HEK293 (cell line): ENCODE data around the gene BIK.

ENCODE experiments used
- CTCF ChIA-PET: fragments of 350-600 bp; formaldehyde crosslinking; extraction: SDS; loops from one replicate; lab custom pipeline; 2021; ENCODE audit warnings: antibody characterized with exemption; lab: Yijun Ruan, JAX
- POLR2A ChIA-PET: fragments of 300-600 bp; formaldehyde crosslinking; extraction: SDS; loops from one replicate; lab custom pipeline; 2020; ENCODE audit warnings: antibody characterized with exemption, inconsistent platforms; lab: Yijun Ruan, JAX
- H3K27ac ChIP-seq: fragments of 200-500 bp; sonication (Bioruptor generic); 2 replicates; pipeline ENCODE4 v1.5.1; 2014; ENCODE audit warnings: low read depth, low read length, control low read depth, inconsistent platforms; ENCODE audit errors: extremely low read depth
- H3K36me3 ChIP-seq, 2 experiments: fragments of 200-500 bp in 1 of 2; sonication (Bioruptor generic) in 1 of 2; 1 replicate in 1 of 2; 2 replicates in 1 of 2; pipeline ENCODE4 v1.5.1; 2014 to 2017; ENCODE audit warnings: inconsistent platforms in 2 of 2, low read length in 2 of 2; ENCODE audit not compliant: control insufficient read depth in 2 of 2, insufficient read depth in 1 of 2
- H3K4me1 ChIP-seq: fragments of 200-500 bp; sonication (Bioruptor generic); 2 replicates; pipeline ENCODE4 v1.5.1; 2014; ENCODE audit warnings: mild to moderate bottlenecking, low read length, inconsistent platforms; ENCODE audit not compliant: control insufficient read depth, insufficient read depth
- H3K4me3 ChIP-seq: 2 replicates; pipeline ENCODE4 v1.5.1; 2011; ENCODE audit warnings: low read depth, mild to moderate bottlenecking, control low read depth, low read length, moderate library complexity
- H3K9me3 ChIP-seq: fragments of 200-500 bp; sonication (Bioruptor generic); 2 replicates; pipeline ENCODE4 v1.5.1; 2014; ENCODE audit warnings: low read depth, low read length, inconsistent platforms; ENCODE audit not compliant: control insufficient read depth, insufficient read depth
- GLI2 ChIP-seq: fragments of 450-650 bp; formaldehyde crosslinking; IDR thresholded peaks from 2 replicates; pipeline ENCODE4; 2017; ENCODE audit warnings: missing biosample characterization, missing genetic modification characterization, low read depth, borderline replicate concordance
- KLF1 ChIP-seq: fragments of 450-650 bp; formaldehyde crosslinking; IDR thresholded peaks from 2 replicates; pipeline ENCODE4 v1.5.1; 2016; ENCODE audit warnings: missing biosample characterization, missing genetic modification characterization
- KLF9 ChIP-seq: fragments of 450-650 bp; formaldehyde crosslinking; IDR thresholded peaks from 2 replicates; pipeline ENCODE4 v1.5.1; 2016; ENCODE audit warnings: missing biosample characterization, missing genetic modification characterization, low read depth
- TCF7L2 ChIP-seq: IDR thresholded peaks from 2 replicates; pipeline ENCODE4 v1.6.1; 2011; ENCODE audit warnings: low read depth, mild to moderate bottlenecking, inconsistent platforms, low read length, moderate library complexity, borderline replicate concordance
- YY1 ChIP-seq: fragments of 450-650 bp; formaldehyde crosslinking; IDR thresholded peaks from 2 replicates; pipeline ENCODE4 v1.5.1; 2018; ENCODE audit warnings: missing biosample characterization, missing genetic modification characterization
- ZBTB21 ChIP-seq: fragments of 450-650 bp; formaldehyde crosslinking; IDR thresholded peaks from 2 replicates; pipeline ENCODE4 v1.5.1; 2017; ENCODE audit warnings: missing biosample characterization, missing genetic modification characterization
- ZEB2 ChIP-seq: fragments of 450-650 bp; formaldehyde crosslinking; IDR thresholded peaks from 2 replicates; pipeline ENCODE4 v1.5.1; 2016; ENCODE audit warnings: missing biosample characterization, missing genetic modification characterization
- ZNF10 ChIP-seq: fragments of 450-650 bp; formaldehyde crosslinking; IDR thresholded peaks from 2 replicates; pipeline ENCODE4 v1.5.1; 2017; ENCODE audit warnings: missing biosample characterization, missing genetic modification characterization
- ZNF169 ChIP-seq: fragments of 450-650 bp; formaldehyde crosslinking; IDR thresholded peaks from 2 replicates; pipeline ENCODE4 v1.5.1; 2016; ENCODE audit warnings: missing biosample characterization, missing genetic modification characterization
- ZNF280D ChIP-seq: fragments of 450-650 bp; formaldehyde crosslinking; IDR thresholded peaks from 2 replicates; pipeline ENCODE4 v1.5.1; 2016; ENCODE audit warnings: missing biosample characterization, missing genetic modification characterization
- ZNF37A ChIP-seq: fragments of 450-650 bp; IDR thresholded peaks from 2 replicates; pipeline ENCODE4 v1.5.1; 2018; ENCODE audit warnings: missing biosample characterization, missing genetic modification characterization
- ZNF391 ChIP-seq: fragments of 450-650 bp; formaldehyde crosslinking; IDR thresholded peaks from 2 replicates; pipeline ENCODE4 v1.5.1; 2016; ENCODE audit warnings: low read depth, missing biosample characterization, missing genetic modification characterization, borderline replicate concordance
- ZNF529 ChIP-seq: fragments of 450-650 bp; formaldehyde crosslinking; IDR thresholded peaks from 2 replicates; pipeline ENCODE4 v1.5.1; 2017; ENCODE audit warnings: missing genetic modification characterization, missing biosample characterization; ENCODE audit not compliant: insufficient replicate concordance
- ZNF530 ChIP-seq: fragments of 450-650 bp; formaldehyde crosslinking; IDR thresholded peaks from 2 replicates; pipeline ENCODE4 v1.5.1; 2016; ENCODE audit warnings: low read depth, missing biosample characterization, missing genetic modification characterization
- ZNF555 ChIP-seq: fragments of 450-650 bp; formaldehyde crosslinking; conservative IDR thresholded peaks from 2 replicates; pipeline ENCODE4 v1.5.1; 2017; ENCODE audit warnings: missing biosample characterization, mild to moderate bottlenecking, missing genetic modification characterization, inconsistent platforms
- ZNF621 ChIP-seq: fragments of 450-650 bp; formaldehyde crosslinking; IDR thresholded peaks from 2 replicates; pipeline ENCODE4 v1.5.1; 2017; ENCODE audit warnings: missing biosample characterization, missing genetic modification characterization
- ZNF658 ChIP-seq: fragments of 450-650 bp; formaldehyde crosslinking; IDR thresholded peaks from 2 replicates; pipeline ENCODE4; 2016; ENCODE audit warnings: missing biosample characterization, missing genetic modification characterization
- ZNF670 ChIP-seq: fragments of 450-650 bp; formaldehyde crosslinking; IDR thresholded peaks from 2 replicates; pipeline ENCODE4 v1.5.1; 2016; ENCODE audit warnings: missing biosample characterization, missing genetic modification characterization, low read depth
- ZNF704 ChIP-seq: fragments of 450-650 bp; formaldehyde crosslinking; IDR thresholded peaks from 2 replicates; pipeline ENCODE4 v1.5.1; 2016; ENCODE audit warnings: missing biosample characterization, missing genetic modification characterization
- ZNF747 ChIP-seq: fragments of 450-650 bp; formaldehyde crosslinking; IDR thresholded peaks from 2 replicates; pipeline ENCODE4 v1.5.1; 2016; ENCODE audit warnings: missing biosample characterization, missing genetic modification characterization
- TF ChIP-seq, protein P1 (sequence below): fragments of 450-650 bp; formaldehyde crosslinking; IDR thresholded peaks from 2 replicates; pipeline ENCODE4 v1.5.1; 2016; ENCODE audit warnings: missing biosample characterization, missing genetic modification characterization
- TF ChIP-seq, protein P2 (sequence below): fragments of 450-650 bp; formaldehyde crosslinking; IDR thresholded peaks from 2 replicates; pipeline ENCODE4 v1.5.1; 2017; ENCODE audit warnings: missing biosample characterization, missing genetic modification characterization
- TF ChIP-seq, protein P3 (sequence below): sonication (generic); formaldehyde crosslinking; IDR thresholded peaks from 2 replicates; pipeline ENCODE4 v1.8.1; 2022; ENCODE audit warnings: mild to moderate bottlenecking, moderate library complexity, missing genetic modification reagents

Gene BIK

DNA sequence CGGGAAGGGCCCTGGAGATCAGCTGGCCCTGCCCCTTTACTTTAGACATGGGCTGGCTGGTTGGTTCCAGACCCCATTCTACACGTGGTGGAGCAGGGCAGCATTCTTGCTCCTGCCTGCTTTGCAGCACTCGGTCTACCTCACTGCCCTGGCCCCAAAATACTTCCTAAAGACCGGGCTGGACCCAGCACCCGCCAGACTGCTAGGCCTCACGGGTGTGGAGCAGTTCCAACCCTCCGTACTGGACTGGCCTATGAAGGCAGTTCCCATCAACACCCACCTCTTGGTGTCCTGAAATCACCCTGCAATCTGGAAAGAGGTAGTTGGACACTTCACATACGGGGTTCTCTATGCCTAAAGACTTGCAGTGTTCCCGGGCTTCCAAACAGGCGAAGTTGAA is 26.3 kb downstream of the BIK start:
- CTCF ChIA-PET, result interaction anchor here (0.7 to 1.7 kb wide), 7 partner anchors 10 to 269 kb away, joined by 3 to 6 read pairs (median 3); no protein-coding TSS in a partner anchor
- no peaks in the 10 kb centered on the region for H3K4me1 ChIP-seq
- TF ChIP-seq ZNF530 (tag by site-specific recombination), result no peak
- TF ChIP-seq ZNF658, result no peak
- TF ChIP-seq ZNF169 (tag by site-specific recombination), result no peak
- TF ChIP-seq ZNF555, result no peak
- no peak for TF ChIP-seq ZNF280D (tag by site-specific recombination)
- TF ChIP-seq ZNF529, result no peak
- no peak for TF ChIP-seq ZBTB21 (tag by site-specific recombination)
- no peak for TF ChIP-seq ZNF670 (tag by site-specific recombination)
- no peak for TF ChIP-seq GLI2
- TF ChIP-seq, protein P1, sequence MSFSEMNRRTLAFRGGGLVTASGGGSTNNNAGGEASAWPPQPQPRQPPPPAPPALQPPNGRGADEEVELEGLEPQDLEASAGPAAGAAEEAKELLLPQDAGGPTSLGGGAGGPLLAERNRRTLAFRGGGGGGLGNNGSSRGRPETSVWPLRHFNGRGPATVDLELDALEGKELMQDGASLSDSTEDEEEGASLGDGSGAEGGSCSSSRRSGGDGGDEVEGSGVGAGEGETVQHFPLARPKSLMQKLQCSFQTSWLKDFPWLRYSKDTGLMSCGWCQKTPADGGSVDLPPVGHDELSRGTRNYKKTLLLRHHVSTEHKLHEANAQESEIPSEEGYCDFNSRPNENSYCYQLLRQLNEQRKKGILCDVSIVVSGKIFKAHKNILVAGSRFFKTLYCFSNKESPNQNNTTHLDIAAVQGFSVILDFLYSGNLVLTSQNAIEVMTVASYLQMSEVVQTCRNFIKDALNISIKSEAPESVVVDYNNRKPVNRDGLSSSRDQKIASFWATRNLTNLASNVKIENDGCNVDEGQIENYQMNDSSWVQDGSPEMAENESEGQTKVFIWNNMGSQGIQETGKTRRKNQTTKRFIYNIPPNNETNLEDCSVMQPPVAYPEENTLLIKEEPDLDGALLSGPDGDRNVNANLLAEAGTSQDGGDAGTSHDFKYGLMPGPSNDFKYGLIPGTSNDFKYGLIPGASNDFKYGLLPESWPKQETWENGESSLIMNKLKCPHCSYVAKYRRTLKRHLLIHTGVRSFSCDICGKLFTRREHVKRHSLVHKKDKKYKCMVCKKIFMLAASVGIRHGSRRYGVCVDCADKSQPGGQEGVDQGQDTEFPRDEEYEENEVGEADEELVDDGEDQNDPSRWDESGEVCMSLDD (tag by site-specific recombination), result no peak
- TF ChIP-seq KLF1, result no peak
- TF ChIP-seq ZEB2 (tag by site-specific recombination), result no peak
- no peak for TF ChIP-seq ZNF747 (tag by site-specific recombination)
- TF ChIP-seq ZNF37A (tag by site-specific recombination), result no peak
- TF ChIP-seq ZNF391 (tag by site-specific recombination), result no peak
- TF ChIP-seq ZNF621 (tag by site-specific recombination), result no peak
- no peak for TF ChIP-seq ZNF10 (tag by site-specific recombination)
- H3K27ac ChIP-seq, result peak overlapping the region; percentile 40; the same call in 1 of the 2 replicates
- no peak overlapping the region for H3K4me3 ChIP-seq
- no peaks in the 10 kb centered on the region for H3K9me3 ChIP-seq
- POLR2A ChIA-PET, result no interaction called here
- peaks cover 53 to 95% of the 10 kb centered on the region in 2 experiments for H3K36me3 ChIP-seq

DNA sequence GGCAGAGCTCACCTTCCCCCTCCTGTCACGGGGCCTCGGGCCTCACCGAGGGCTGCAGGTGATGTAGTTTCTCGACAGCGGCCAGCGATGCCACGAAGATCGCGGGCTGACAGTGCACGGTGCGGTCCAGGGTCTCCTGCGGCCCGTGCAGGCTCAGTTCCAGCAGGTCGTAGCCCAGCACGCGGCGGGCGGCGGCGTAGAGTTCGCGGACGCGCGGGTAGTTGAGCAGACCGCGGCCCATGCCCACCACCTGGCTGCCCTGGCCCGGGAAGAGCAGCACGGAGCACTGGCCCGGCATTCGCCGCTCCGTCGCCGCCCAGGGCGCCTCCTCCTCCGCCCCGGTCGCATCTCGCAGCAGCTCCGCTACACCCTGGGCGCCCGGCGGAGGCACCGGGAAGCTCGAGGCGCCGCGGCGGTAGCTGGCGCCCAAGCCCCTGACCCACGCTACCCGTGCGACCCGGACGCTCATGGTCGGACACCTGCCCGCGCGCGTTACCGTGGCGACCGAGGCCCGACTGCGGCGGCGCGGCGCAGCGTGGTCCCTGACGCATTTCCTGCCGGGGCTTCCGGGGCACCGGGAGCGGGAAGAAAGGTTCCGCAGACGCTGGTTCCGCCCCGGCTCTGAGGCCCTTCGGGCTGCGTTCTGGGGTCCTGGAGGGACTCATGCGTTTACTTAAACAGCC is 32.5 kb downstream of the BIK start, which contains the start of gene MCAT:
MCAT (minus strand) TSS at position 519 of the 683 bp plus-strand sequence; CDS start at position 469, 50 bp downstream.
- Histone ChIP-seq H3K4me1 (peaks cover 3% of the 10 kb centered on the region; the same call in 1 of the 2 replicates), H3K36me3 (peaks cover 26 to 34% of the 10 kb centered on the region in 2 experiments), H3K27ac (peak within 1 kb of the TSS; percentile 68), H3K9me3 (no peaks in the 10 kb centered on the region), H3K4me3 (peak within 1 kb of the TSS; percentile 74)
- ChIA-PET POLR2A (interaction anchor here (0.6 to 1.4 kb wide), 5 partner anchors 12 to 616 kb away, joined by 3 to 6 read pairs (median 4); no protein-coding TSS in a partner anchor), CTCF (interaction anchor here (0.7 kb wide), 1 partner anchor 18 kb away, joined by 3 read pairs; no protein-coding TSS in a partner anchor)
- no peak for TF ChIP-seq TCF7L2
- TF ChIP-seq ZNF704 (tag by site-specific recombination), result no peak
- TF ChIP-seq, protein P2, sequence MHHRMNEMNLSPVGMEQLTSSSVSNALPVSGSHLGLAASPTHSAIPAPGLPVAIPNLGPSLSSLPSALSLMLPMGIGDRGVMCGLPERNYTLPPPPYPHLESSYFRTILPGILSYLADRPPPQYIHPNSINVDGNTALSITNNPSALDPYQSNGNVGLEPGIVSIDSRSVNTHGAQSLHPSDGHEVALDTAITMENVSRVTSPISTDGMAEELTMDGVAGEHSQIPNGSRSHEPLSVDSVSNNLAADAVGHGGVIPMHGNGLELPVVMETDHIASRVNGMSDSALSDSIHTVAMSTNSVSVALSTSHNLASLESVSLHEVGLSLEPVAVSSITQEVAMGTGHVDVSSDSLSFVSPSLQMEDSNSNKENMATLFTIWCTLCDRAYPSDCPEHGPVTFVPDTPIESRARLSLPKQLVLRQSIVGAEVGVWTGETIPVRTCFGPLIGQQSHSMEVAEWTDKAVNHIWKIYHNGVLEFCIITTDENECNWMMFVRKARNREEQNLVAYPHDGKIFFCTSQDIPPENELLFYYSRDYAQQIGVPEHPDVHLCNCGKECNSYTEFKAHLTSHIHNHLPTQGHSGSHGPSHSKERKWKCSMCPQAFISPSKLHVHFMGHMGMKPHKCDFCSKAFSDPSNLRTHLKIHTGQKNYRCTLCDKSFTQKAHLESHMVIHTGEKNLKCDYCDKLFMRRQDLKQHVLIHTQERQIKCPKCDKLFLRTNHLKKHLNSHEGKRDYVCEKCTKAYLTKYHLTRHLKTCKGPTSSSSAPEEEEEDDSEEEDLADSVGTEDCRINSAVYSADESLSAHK (tag by site-specific recombination), result no peak; the same call in 1 of the 2 replicates
- TF ChIP-seq, protein P3, sequence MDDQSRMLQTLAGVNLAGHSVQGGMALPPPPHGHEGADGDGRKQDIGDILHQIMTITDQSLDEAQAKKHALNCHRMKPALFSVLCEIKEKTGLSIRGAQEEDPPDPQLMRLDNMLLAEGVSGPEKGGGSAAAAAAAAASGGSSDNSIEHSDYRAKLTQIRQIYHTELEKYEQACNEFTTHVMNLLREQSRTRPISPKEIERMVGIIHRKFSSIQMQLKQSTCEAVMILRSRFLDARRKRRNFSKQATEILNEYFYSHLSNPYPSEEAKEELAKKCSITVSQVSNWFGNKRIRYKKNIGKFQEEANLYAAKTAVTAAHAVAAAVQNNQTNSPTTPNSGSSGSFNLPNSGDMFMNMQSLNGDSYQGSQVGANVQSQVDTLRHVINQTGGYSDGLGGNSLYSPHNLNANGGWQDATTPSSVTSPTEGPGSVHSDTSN (CRISPR knock-in tag), result peak; percentile 88; the same call in 1 of the 2 replicates
- no peak; the same call in 1 of the 2 replicates for TF ChIP-seq KLF9 (tag by site-specific recombination)
- TF ChIP-seq YY1 (tag by site-specific recombination), result peak; percentile 63; the same call in 1 of the 2 replicates
